Measurements from ENCODE around the gene ANXA2.

ANXA2 gene

GRCh38 chr15:60387321-60387720 is 10.5 kb downstream of the ANXA2 start:
- Mint-ChIP-seq H3K4me3 (peak overlapping the region; percentile 48), H3K27ac (no peak overlapping the region), H3K4me1 (ENCODE audit: low read depth) (peaks cover 47% of the 10 kb centered on the region), H3K27me3 (ENCODE audit: low read depth) (no peaks in the 10 kb centered on the region), H3K9me3 (no peaks in the 10 kb centered on the region), H3K36me3 (ENCODE audit: low read depth) (peaks cover 30% of the 10 kb centered on the region)

GRCh38 chr15:60386615-60387014 is 11.2 kb downstream of the ANXA2 start:
- Mint-ChIP-seq H3K27ac (no peak overlapping the region), H3K27me3 (ENCODE audit: low read depth) (no peaks in the 10 kb centered on the region), H3K36me3 (ENCODE audit: low read depth) (peaks cover 31% of the 10 kb centered on the region), H3K9me3 (no peaks in the 10 kb centered on the region), H3K4me3 (no peak overlapping the region), H3K4me1 (ENCODE audit: low read depth) (peaks cover 43% of the 10 kb centered on the region)

- no peaks in the 10 kb centered on the region for H3K27me3 Mint-ChIP-seq (ENCODE audit: low read depth)
- H3K36me3 Mint-ChIP-seq (ENCODE audit: low read depth) = peaks cover 34% of the 10 kb centered on the region
- H3K4me1 Mint-ChIP-seq (ENCODE audit: low read depth) = peaks cover 42% of the 10 kb centered on the region
- no peak overlapping the region for H3K4me3 Mint-ChIP-seq
- no peak overlapping the region for H3K27ac Mint-ChIP-seq
- H3K9me3 Mint-ChIP-seq = no peaks in the 10 kb centered on the region
Observed at GRCh38 chr15:60385620-60386552, 11.9 kb downstream of the ANXA2 start.

GRCh38 chr15:60384526-60385126 is 13.2 kb downstream of the ANXA2 start:
- no peaks in the 10 kb centered on the region for H3K9me3 Mint-ChIP-seq
- H3K27me3 Mint-ChIP-seq (ENCODE audit: low read depth) = no peaks in the 10 kb centered on the region
- H3K4me1 Mint-ChIP-seq (ENCODE audit: low read depth) = peaks cover 32% of the 10 kb centered on the region
- peaks cover 42% of the 10 kb centered on the region for H3K36me3 Mint-ChIP-seq (ENCODE audit: low read depth)
- no peak overlapping the region for H3K27ac Mint-ChIP-seq
- no peak overlapping the region for H3K4me3 Mint-ChIP-seq

- no peak overlapping the region for H3K27ac Mint-ChIP-seq
- H3K4me1 Mint-ChIP-seq (ENCODE audit: low read depth) = peaks cover 26% of the 10 kb centered on the region
- peaks cover 47% of the 10 kb centered on the region for H3K36me3 Mint-ChIP-seq (ENCODE audit: low read depth)
Observed at GRCh38 chr15:60384053-60384452, 13.7 kb downstream of the ANXA2 start.

GRCh38 chr15:60382773-60383674 is 14.8 kb downstream of the ANXA2 start:
- peaks cover 20% of the 10 kb centered on the region for H3K4me1 Mint-ChIP-seq (ENCODE audit: low read depth)
- H3K27ac Mint-ChIP-seq = peak overlapping the region; percentile 23
- H3K36me3 Mint-ChIP-seq (ENCODE audit: low read depth) = peaks cover 47% of the 10 kb centered on the region
- H3K4me3 Mint-ChIP-seq = no peak overlapping the region
- no peaks in the 10 kb centered on the region for H3K9me3 Mint-ChIP-seq
- H3K27me3 Mint-ChIP-seq (ENCODE audit: low read depth) = no peaks in the 10 kb centered on the region

More at GRCh38 chr15:60384053-60384452, 13.7 kb downstream of the ANXA2 start:
- Mint-ChIP-seq H3K9me3 (no peaks in the 10 kb centered on the region), H3K27me3 (ENCODE audit: low read depth) (no peaks in the 10 kb centered on the region), H3K4me3 (no peak overlapping the region)

- H3K27me3 Mint-ChIP-seq (ENCODE audit: low read depth) = no peaks in the 10 kb centered on the region
- no peak overlapping the region for H3K27ac Mint-ChIP-seq
- no peaks in the 10 kb centered on the region for H3K9me3 Mint-ChIP-seq
- H3K4me1 Mint-ChIP-seq (ENCODE audit: low read depth) = peaks cover 8% of the 10 kb centered on the region
- H3K4me3 Mint-ChIP-seq = no peak overlapping the region
- peaks cover 41% of the 10 kb centered on the region for H3K36me3 Mint-ChIP-seq (ENCODE audit: low read depth)
Observed at GRCh38 chr15:60381148-60381788, 16.5 kb downstream of the ANXA2 start.

- no peak overlapping the region for H3K27ac Mint-ChIP-seq
- peaks cover 46% of the 10 kb centered on the region for H3K36me3 Mint-ChIP-seq (ENCODE audit: low read depth)
- no peaks in the 10 kb centered on the region for H3K27me3 Mint-ChIP-seq (ENCODE audit: low read depth)
- no peaks in the 10 kb centered on the region for H3K9me3 Mint-ChIP-seq
- no peak overlapping the region for H3K4me3 Mint-ChIP-seq
- peaks cover 8% of the 10 kb centered on the region for H3K4me1 Mint-ChIP-seq (ENCODE audit: low read depth)
Observed at GRCh38 chr15:60379525-60380274, 18.1 kb downstream of the ANXA2 start.

GRCh38 chr15:60379185-60379524 is 18.6 kb downstream of the ANXA2 start:
- Mint-ChIP-seq H3K4me1 (ENCODE audit: low read depth) (peaks cover 10% of the 10 kb centered on the region), H3K9me3 (no peaks in the 10 kb centered on the region), H3K36me3 (ENCODE audit: low read depth) (peaks cover 44% of the 10 kb centered on the region)

GRCh38 chr15:60376677-60377095 is 21.1 kb downstream of the ANXA2 start:
- Mint-ChIP-seq H3K9me3 (no peaks in the 10 kb centered on the region), H3K27ac (no peak overlapping the region), H3K4me1 (ENCODE audit: low read depth) (peaks cover 16% of the 10 kb centered on the region), H3K27me3 (ENCODE audit: low read depth) (no peaks in the 10 kb centered on the region), H3K36me3 (ENCODE audit: low read depth) (peaks cover 47% of the 10 kb centered on the region), H3K4me3 (no peak overlapping the region)

More at GRCh38 chr15:60379185-60379524, 18.6 kb downstream of the ANXA2 start:
- H3K4me3 Mint-ChIP-seq = no peak overlapping the region
- H3K27me3 Mint-ChIP-seq (ENCODE audit: low read depth) = no peaks in the 10 kb centered on the region
- H3K27ac Mint-ChIP-seq = no peak overlapping the region

GRCh38 chr15:60375306-60375705 is 22.5 kb downstream of the ANXA2 start:
- Mint-ChIP-seq H3K36me3 (ENCODE audit: low read depth) (peaks cover 49% of the 10 kb centered on the region), H3K4me1 (ENCODE audit: low read depth) (peaks cover 23% of the 10 kb centered on the region), H3K27ac (no peak overlapping the region), H3K9me3 (no peaks in the 10 kb centered on the region), H3K4me3 (no peak overlapping the region), H3K27me3 (ENCODE audit: low read depth) (no peaks in the 10 kb centered on the region)

- Mint-ChIP-seq H3K27ac (no peak overlapping the region), H3K27me3 (ENCODE audit: low read depth) (no peaks in the 10 kb centered on the region), H3K4me3 (no peak overlapping the region), H3K9me3 (no peaks in the 10 kb centered on the region), H3K4me1 (ENCODE audit: low read depth) (peaks cover 25% of the 10 kb centered on the region), H3K36me3 (ENCODE audit: low read depth) (peaks cover 45% of the 10 kb centered on the region)
Observed at GRCh38 chr15:60374628-60375081, 23.1 kb downstream of the ANXA2 start.

GRCh38 chr15:60374209-60374608 is 23.6 kb downstream of the ANXA2 start:
- Mint-ChIP-seq H3K9me3 (no peaks in the 10 kb centered on the region), H3K27me3 (ENCODE audit: low read depth) (no peaks in the 10 kb centered on the region), H3K27ac (peak overlapping the region; percentile 34), H3K4me1 (ENCODE audit: low read depth) (peaks cover 25% of the 10 kb centered on the region), H3K36me3 (ENCODE audit: low read depth) (peaks cover 42% of the 10 kb centered on the region), H3K4me3 (no peak overlapping the region)

All from T-helper 1 cell treated with Interleukin-12 subunit alpha and Interleukin-12 subunit beta and Interleukin-4 antibody, amounts not matched to agents 30 μg/mL and 1 μg/mL, for 36 hours (primary cell).